DOHH2 (cell line): ENCODE measurements around the gene NEK7.

Experiments used
- H3F3A ChIP-seq: fragments of 200-600 bp; sonication (generic), shearing (Covaris generic); 2 replicates; pipeline ENCODE4 v1.6.0; 2016; ENCODE audit warnings: antibody characterized with exemption, mild to moderate bottlenecking; ENCODE audit not compliant: control insufficient read depth, insufficient read depth
- H3K27ac ChIP-seq: fragments of 200-600 bp; sonication (generic); 2 replicates; pipeline ENCODE4 v1.5.1; 2014; ENCODE audit warnings: low read depth, mild to moderate bottlenecking, low read length, moderate library complexity
- H3K27me3 ChIP-seq: fragments of 200-600 bp; sonication (generic); 2 replicates; pipeline ENCODE4 v1.6.1; 2014; ENCODE audit warnings: mild to moderate bottlenecking, low read length, mixed read lengths; ENCODE audit not compliant: control insufficient read depth
- H3K36me3 ChIP-seq: fragments of 200-600 bp; sonication (generic); 2 replicates; pipeline ENCODE4 v1.6.1; 2014; ENCODE audit warnings: mild to moderate bottlenecking, low read length, moderate library complexity, mixed read lengths; ENCODE audit not compliant: control insufficient read depth
- H3K4me1 ChIP-seq: fragments of 200-600 bp; sonication (generic); 2 replicates; pipeline ENCODE4 v1.6.1; 2014; ENCODE audit warnings: mild to moderate bottlenecking, low read length, mixed read lengths; ENCODE audit not compliant: control insufficient read depth
- H3K4me2 ChIP-seq: fragments of 200-600 bp; sonication (generic); 2 replicates; pipeline ENCODE4 v1.6.0; 2014; ENCODE audit warnings: mild to moderate bottlenecking, low read length, moderate library complexity
- H3K4me3 ChIP-seq: fragments of 200-600 bp; sonication (generic); 2 replicates; pipeline ENCODE4 v1.5.1; 2014; ENCODE audit warnings: mild to moderate bottlenecking, low read length, mixed read lengths
- H3K79me2 ChIP-seq: fragments of 200-600 bp; sonication (generic); 2 replicates; pipeline ENCODE4 v1.6.1; 2014; ENCODE audit warnings: mild to moderate bottlenecking, low read length, mixed read lengths; ENCODE audit not compliant: control insufficient read depth
- H3K9me2 ChIP-seq: fragments of 200-600 bp; sonication (generic); replicated peaks from 2 replicates; pipeline ENCODE4 v1.6.1; 2014; ENCODE audit warnings: mild to moderate bottlenecking, low read length, mixed read lengths; ENCODE audit not compliant: control insufficient read depth
- H3K9me3 ChIP-seq: fragments of 200-600 bp; sonication (generic); 2 replicates; pipeline ENCODE4 v1.6.1; 2014; ENCODE audit warnings: antibody characterized with exemption, low read length, mixed read lengths; ENCODE audit not compliant: control insufficient read depth, insufficient read depth
- H4K20me1 ChIP-seq: fragments of 200-600 bp; sonication (generic); 2 replicates; pipeline ENCODE4 v1.6.0; 2014; ENCODE audit warnings: low read depth, mild to moderate bottlenecking, antibody characterized with exemption, low read length, moderate library complexity; ENCODE audit not compliant: control insufficient read depth, insufficient read depth
- CTCF ChIP-seq: fragments of 200-600 bp; sonication (generic); IDR thresholded peaks from one replicate; pipeline ENCODE4 v1.5.1; 2014; ENCODE audit warnings: antibody characterized with exemption, mild to moderate bottlenecking, low read depth, low read length; ENCODE audit not compliant: poor library complexity, severe bottlenecking
- EZH2phosphoT487 ChIP-seq: fragments of 200-600 bp; sonication (generic); IDR thresholded peaks from 2 replicates; pipeline ENCODE4 v1.6.1; 2017; ENCODE audit warnings: borderline replicate concordance, mild to moderate bottlenecking, antibody characterized with exemption, low read length, moderate library complexity, mixed read lengths

NEK7 gene

DNA sequence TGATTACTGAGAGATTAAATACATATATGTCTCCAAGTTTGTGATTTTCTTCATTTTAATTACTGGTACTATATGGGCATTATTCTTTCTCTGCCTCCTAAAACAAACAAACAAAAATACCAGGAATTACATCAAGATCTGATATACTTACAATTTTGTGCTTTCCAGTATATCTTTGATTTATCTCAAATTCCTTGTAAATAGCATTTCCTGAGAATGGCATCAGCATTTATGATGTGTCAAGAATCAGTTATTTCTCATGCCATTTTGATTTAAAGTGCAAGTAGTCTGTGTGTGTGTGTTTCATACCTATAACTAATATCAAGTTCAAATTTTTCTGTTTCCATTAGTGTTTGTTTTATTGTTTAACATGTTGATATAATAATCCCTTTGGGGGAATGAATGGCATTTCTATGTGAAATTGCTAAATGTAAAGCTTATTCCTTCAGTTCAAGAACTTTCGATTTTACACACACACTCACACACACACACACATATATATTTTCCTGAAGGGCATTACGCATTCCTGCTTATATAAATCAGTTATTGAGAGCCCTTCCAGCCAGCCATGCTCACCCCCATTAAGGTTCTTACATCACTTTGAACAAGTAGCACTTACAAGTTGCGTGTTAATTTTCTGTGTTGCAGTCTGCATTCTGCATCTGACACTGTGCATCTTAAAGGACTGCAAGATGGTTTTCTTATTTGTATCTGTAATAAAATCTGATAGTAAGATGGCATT, 102.7 kb downstream of the NEK7 start:
- H3K4me3 ChIP-seq, result no peak overlapping the region
- H3K27me3 ChIP-seq, result no peaks in the 10 kb centered on the region
- no peaks in the 10 kb centered on the region for H3K4me1 ChIP-seq
- no peaks in the 10 kb centered on the region for H3K9me2 ChIP-seq
- no peaks in the 10 kb centered on the region for H3K9me3 ChIP-seq
- H4K20me1 ChIP-seq, result no peaks in the 10 kb centered on the region
- no peaks in the 10 kb centered on the region for H3K79me2 ChIP-seq
- TF ChIP-seq CTCF (no peak), EZH2phosphoT487 (no peak)
- H3K27ac ChIP-seq, result no peak overlapping the region
- no peaks in the 10 kb centered on the region for H3F3A ChIP-seq
- no peak overlapping the region for H3K4me2 ChIP-seq
- no peaks in the 10 kb centered on the region for H3K36me3 ChIP-seq

DNA sequence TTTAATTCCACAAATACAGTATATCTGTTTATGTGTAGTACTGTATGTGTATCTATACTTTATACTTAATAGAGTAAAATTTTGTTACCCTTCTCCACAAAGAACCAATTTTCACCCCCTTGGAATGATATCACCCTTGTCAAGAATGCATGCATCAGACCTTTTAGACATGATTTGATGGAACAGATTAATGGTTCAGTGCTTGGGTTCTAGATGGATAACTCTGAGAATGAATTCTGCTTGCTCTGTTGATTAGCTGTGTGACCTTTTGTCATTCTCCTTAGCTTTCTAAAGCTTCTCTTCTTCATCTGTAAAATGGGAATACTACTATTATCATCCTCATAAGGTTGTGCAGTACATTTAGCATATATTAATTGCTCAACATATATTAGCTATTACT, 105.1 kb downstream of the NEK7 start:
- Histone ChIP-seq H3K36me3 (0 out of 2 replicates have a peak, but pooled peaks cover 3% of the 10 kb centered on the region), H3K4me3 (no peak overlapping the region), H3K4me2 (no peak overlapping the region), H3F3A (no peaks in the 10 kb centered on the region), H4K20me1 (no peaks in the 10 kb centered on the region), H3K79me2 (no peaks in the 10 kb centered on the region), H3K9me2 (no peaks in the 10 kb centered on the region), H3K27me3 (no peaks in the 10 kb centered on the region), H3K4me1 (no peaks in the 10 kb centered on the region), H3K27ac (no peak overlapping the region), H3K9me3 (no peaks in the 10 kb centered on the region)
- TF ChIP-seq EZH2phosphoT487 (no peak), CTCF (no peak)

GRCh38 chr1:198263186-198263585, 106.4 kb downstream of the NEK7 start:
- no peak for TF ChIP-seq EZH2phosphoT487
- TF ChIP-seq CTCF, result no peak
- H3F3A ChIP-seq, result no peaks in the 10 kb centered on the region
- H3K79me2 ChIP-seq, result no peaks in the 10 kb centered on the region

More at GRCh38 chr1:198263186-198263585, 106.4 kb downstream of the NEK7 start:
- H3K9me3 ChIP-seq, result no peaks in the 10 kb centered on the region
- no peaks in the 10 kb centered on the region for H3K27me3 ChIP-seq
- H3K27ac ChIP-seq, result no peak overlapping the region
- H3K4me1 ChIP-seq, result no peaks in the 10 kb centered on the region
- H4K20me1 ChIP-seq, result no peaks in the 10 kb centered on the region
- H3K4me2 ChIP-seq, result no peak overlapping the region
- no peaks in the 10 kb centered on the region for H3K9me2 ChIP-seq
- no peak overlapping the region for H3K4me3 ChIP-seq
- H3K36me3 ChIP-seq, result 0 out of 2 replicates have a peak, but pooled peaks cover 3% of the 10 kb centered on the region
